C1 segment of cervical spinal cord (tissue), 14 donors: Measurements from ENCODE around the gene ITPKB.

Source experiments
- DNase-seq, 14 donors: peaks; one replicate each; lab custom pipeline; 2025; lab: John Stamatoyannopoulos, UW

ITPKB gene

DNA sequence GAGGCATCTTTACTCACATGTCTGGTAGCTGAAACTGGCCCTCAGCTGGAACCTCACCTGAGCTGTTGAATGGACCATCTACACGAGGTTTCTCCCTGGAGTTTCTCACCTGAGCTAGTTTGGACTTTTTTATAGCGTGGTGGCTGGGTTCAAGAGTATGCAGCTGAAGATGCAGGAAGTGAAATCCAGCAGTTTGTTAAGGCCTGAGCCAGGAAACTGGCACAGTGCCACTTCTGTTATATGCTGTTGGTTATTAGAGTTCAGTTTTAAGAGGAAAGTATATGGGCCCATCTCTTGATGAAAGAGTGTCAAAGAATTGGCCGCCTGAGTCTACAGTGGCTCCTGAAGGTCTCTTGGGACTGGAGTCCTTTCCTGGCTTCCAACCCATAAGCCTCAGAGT is 154.9 kb downstream of the ITPKB start:
- DNase-seq: no peak

GRCh38 chr1:226582966-226583365 is 156.1 kb downstream of the ITPKB start:
- DNase-seq: no peak
